NCI-H146 (cell line): ENCODE measurements around the gene YEATS2.
"Not testable (repeated sequence)": the region's sequence is repeated elsewhere in the genome, so short reads cannot be mapped to it uniquely, and the experiment has no call there.

Experiments
- DNase-seq: peaks from one replicate; lab custom pipeline; 2025; lab: John Stamatoyannopoulos, UW

YEATS2 gene

GRCh38 chr3:183776451-183776850, 78.9 kb downstream of the YEATS2 start:
- DNase-seq = not testable (repeated sequence)

- no peak for DNase-seq
Measured at GRCh38 chr3:183777016-183777618, 79.5 kb downstream of the YEATS2 start.

- no peak for DNase-seq
Measured at GRCh38 chr3:183779896-183780465, 82.4 kb downstream of the YEATS2 start.

GRCh38 chr3:183781246-183781645, 83.6 kb downstream of the YEATS2 start:
- DNase-seq = no peak

GRCh38 chr3:183782576-183783276, 85.1 kb downstream of the YEATS2 start:
- no peak for DNase-seq

GRCh38 chr3:183784503-183784902, 86.9 kb downstream of the YEATS2 start:
- DNase-seq = not testable (repeated sequence)

- no peak for DNase-seq
Measured at GRCh38 chr3:183789826-183790225, 92.2 kb downstream of the YEATS2 start.

GRCh38 chr3:183790700-183791099, 93.1 kb downstream of the YEATS2 start:
- DNase-seq = no peak

GRCh38 chr3:183792976-183793375, 95.4 kb downstream of the YEATS2 start:
- DNase-seq = no peak

- no peak for DNase-seq
Measured at GRCh38 chr3:183794452-183794851, 96.9 kb downstream of the YEATS2 start.

GRCh38 chr3:183796372-183796771, 98.8 kb downstream of the YEATS2 start:
- DNase-seq = no peak

GRCh38 chr3:183797996-183798395, 100.4 kb downstream of the YEATS2 start:
- DNase-seq = no peak

- DNase-seq = no peak
Measured at GRCh38 chr3:183799461-183799860, 101.9 kb downstream of the YEATS2 start.

- no peak for DNase-seq
Measured at GRCh38 chr3:183800243-183800863, 102.8 kb downstream of the YEATS2 start.

GRCh38 chr3:183801601-183802000, 104.0 kb downstream of the YEATS2 start:
- DNase-seq = no peak

GRCh38 chr3:183802989-183803388, 105.4 kb downstream of the YEATS2 start:
- DNase-seq = no peak

- peak; percentile 100 for DNase-seq
Measured at GRCh38 chr3:183807209-183807728, 109.7 kb downstream of the YEATS2 start.

- peak; percentile 65 for DNase-seq
Measured at GRCh38 chr3:183807881-183808280, 110.3 kb downstream of the YEATS2 start.

GRCh38 chr3:183808355-183808754, 110.8 kb downstream of the YEATS2 start:
- no peak for DNase-seq

- DNase-seq = peak; percentile 97
Measured at GRCh38 chr3:183809270-183809669, 111.7 kb downstream of the YEATS2 start.

GRCh38 chr3:183810643-183811594, 113.3 kb downstream of the YEATS2 start:
- DNase-seq = no peak

GRCh38 chr3:183811638-183812037, 114.0 kb downstream of the YEATS2 start:
- DNase-seq = no peak
